ENCODE measurements around the gene MSRB1. TPM values are rescaled to one million over a fixed set of nuclear protein-coding genes. Genes with fewer than 3 reads are reported as not detected.

MSRB1 gene
- total RNA-seq, 3 donors from 2014 or later: 34.8 to 46.3 (median 40.5) TPM

DNA sequence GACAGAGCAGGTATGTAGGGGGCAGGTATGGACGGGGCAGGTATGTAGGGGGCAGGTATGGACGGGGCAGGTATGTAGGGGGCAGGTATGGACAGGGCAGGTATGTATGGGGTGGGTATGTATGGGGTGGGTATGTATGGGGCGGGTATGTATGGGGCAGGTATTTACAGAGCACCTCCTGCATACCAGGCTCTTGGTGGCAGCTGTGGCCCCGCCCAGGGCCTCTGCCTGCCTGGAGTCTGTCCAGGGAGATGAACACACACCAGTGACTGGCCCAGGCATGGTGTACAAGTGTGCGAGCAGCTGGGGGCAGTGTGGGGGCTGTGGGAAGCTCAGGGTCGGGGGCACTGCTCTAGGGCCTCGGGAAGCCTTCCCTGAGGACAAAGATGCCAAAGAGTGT, 7.0 kb upstream of the MSRB1 start:
- DNase-seq (peak in 1 of 3 donors; percentile 50), ATAC-seq (peak; percentile 53)
- intact Hi-C loops (cut with DNase I, micrococcal nuclease): no loop called here
- TF ChIP-seq, protein P1, sequence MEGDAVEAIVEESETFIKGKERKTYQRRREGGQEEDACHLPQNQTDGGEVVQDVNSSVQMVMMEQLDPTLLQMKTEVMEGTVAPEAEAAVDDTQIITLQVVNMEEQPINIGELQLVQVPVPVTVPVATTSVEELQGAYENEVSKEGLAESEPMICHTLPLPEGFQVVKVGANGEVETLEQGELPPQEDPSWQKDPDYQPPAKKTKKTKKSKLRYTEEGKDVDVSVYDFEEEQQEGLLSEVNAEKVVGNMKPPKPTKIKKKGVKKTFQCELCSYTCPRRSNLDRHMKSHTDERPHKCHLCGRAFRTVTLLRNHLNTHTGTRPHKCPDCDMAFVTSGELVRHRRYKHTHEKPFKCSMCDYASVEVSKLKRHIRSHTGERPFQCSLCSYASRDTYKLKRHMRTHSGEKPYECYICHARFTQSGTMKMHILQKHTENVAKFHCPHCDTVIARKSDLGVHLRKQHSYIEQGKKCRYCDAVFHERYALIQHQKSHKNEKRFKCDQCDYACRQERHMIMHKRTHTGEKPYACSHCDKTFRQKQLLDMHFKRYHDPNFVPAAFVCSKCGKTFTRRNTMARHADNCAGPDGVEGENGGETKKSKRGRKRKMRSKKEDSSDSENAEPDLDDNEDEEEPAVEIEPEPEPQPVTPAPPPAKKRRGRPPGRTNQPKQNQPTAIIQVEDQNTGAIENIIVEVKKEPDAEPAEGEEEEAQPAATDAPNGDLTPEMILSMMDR (IDR thresholded peaks at IDR 0.05): no peak
- Histone ChIP-seq H3K4me1 (ENCODE audit: low read depth) (no peaks in the 10 kb centered on the region), H3K9me3 (no peaks in the 10 kb centered on the region), H3K4me3 (no peak overlapping the region), H3K36me3 (ENCODE audit: low read depth) (no peaks in the 10 kb centered on the region)

- no peaks in the 10 kb centered on the region for H3K36me3 ChIP-seq (ENCODE audit: low read depth)
- TF ChIP-seq, protein P1 (IDR thresholded peaks at IDR 0.05): no peak
- intact Hi-C loops (cut with DNase I, micrococcal nuclease): no loop called here
- no peak overlapping the region for H3K4me3 ChIP-seq
- no peak for ATAC-seq
- DNase-seq: no peak
- no peaks in the 10 kb centered on the region for H3K4me1 ChIP-seq (ENCODE audit: low read depth)
- H3K9me3 ChIP-seq: no peaks in the 10 kb centered on the region
These were observed 6.5 kb upstream of the MSRB1 start for GRCh38 chr16:1949507-1949906.

DNA sequence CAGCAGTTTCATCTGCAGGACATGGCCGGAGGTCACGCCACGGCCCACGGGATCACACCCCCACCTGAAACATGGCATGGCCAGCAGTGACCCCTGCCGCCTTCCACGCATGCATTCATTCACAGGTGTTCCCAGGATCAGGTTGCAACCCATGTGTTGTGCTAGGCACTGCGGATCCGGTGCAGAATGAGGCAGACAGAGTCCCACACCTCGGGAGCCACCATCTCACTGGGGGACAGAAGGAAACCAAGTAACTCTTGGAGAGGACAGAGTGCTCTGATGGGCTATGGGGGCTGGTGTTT, 4.3 kb upstream of the MSRB1 start:
- peaks cover 9% of the 10 kb centered on the region for H3K4me1 ChIP-seq (ENCODE audit: low read depth)
- ATAC-seq: no peak
- intact Hi-C loops (cut with DNase I, micrococcal nuclease): no loop called here
- no peaks in the 10 kb centered on the region for H3K9me3 ChIP-seq
- no peaks in the 10 kb centered on the region for H3K36me3 ChIP-seq (ENCODE audit: low read depth)
- no peak overlapping the region for H3K4me3 ChIP-seq
- TF ChIP-seq, protein P1 (IDR thresholded peaks at IDR 0.05): no peak
- no peak for DNase-seq

DNA sequence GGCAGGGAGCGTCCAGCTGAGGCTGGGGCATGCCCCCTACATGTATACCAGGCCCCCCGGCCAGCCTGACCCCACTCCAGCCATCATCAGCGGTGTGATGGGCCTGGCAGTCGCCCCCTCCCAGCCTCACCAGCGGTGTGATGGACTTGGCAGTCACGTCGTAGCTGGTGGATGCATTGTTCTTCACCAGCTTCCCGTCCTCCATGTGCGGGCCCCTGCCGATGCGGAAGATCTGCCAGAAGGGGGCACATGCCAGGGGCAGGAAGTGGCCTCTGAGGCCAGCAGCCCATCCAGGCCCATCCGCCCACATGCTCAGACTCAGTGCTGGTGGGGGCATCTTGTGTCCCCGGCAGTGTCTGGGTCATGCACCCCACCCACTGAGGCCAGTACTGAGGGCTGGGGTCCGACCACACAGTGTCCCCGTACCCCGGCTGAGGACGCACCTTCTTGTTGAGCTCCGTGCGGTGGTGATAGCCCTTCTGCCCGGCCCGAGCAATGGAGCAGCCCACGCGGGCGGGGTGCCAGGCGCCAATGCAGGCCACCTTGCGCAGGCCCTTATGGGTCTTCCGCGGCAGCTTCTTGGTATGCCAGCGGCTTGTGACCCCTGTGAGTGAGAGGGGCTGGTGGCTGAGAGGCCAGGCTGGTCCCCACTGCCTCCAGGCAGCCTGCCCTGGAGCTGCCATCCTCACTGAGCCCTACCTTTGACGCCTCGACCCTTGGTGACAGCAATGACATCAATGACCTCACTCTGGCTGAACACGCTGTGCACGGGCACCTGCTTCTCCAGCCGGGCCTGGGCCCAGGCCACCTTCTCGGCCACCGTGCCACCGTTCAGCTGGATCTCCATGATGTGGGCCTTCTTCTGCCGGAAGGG, 3.7 kb upstream of the MSRB1 start:
- ATAC-seq (no peak), DNase-seq (no peak)
- intact Hi-C loops (cut with DNase I, micrococcal nuclease): no loop called here
- Histone ChIP-seq H3K4me1 (ENCODE audit: low read depth) (peaks cover 14% of the 10 kb centered on the region), H3K4me3 (no peak overlapping the region), H3K9me3 (no peaks in the 10 kb centered on the region), H3K36me3 (ENCODE audit: low read depth) (no peaks in the 10 kb centered on the region)
- TF ChIP-seq, protein P1 (IDR thresholded peaks at IDR 0.05): no peak

- Histone ChIP-seq H3K4me1 (ENCODE audit: low read depth) (peaks cover 24% of the 10 kb centered on the region), H3K36me3 (ENCODE audit: low read depth) (no peaks in the 10 kb centered on the region), H3K4me3 (no peak overlapping the region), H3K9me3 (no peaks in the 10 kb centered on the region)
- intact Hi-C loops (cut with DNase I, micrococcal nuclease): no loop called here
- ATAC-seq (no peak), DNase-seq (no peak)
- TF ChIP-seq, protein P1 (IDR thresholded peaks at IDR 0.05): no peak
These were observed 2.8 kb upstream of the MSRB1 start for GRCh38 chr16:1945559-1946391.
